ENCODE measurements around the gene FAM193A.

DNA sequence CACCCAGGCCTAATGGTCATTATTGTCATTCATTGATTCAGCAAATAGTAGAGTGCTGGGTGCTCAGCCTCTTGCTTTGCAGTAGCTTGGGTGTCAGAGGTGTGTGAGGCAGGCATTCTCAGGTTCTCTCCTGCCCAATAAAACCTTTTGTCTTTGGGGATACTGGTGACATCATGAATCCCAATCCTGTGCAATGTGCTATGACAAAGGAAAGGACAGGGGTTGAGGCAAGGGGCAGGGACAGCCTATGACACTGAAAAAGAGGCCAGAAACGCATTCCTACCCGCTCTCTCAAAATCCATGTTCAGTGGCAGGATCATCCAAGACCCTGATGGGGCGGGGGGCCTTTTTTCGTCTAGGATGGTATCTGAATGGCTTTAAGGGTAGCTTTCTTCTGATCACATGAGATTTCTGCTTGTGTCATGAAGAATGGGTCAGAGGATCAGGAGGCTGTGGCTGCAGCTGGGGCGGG lies 1.5 kb upstream of the FAM193A start:
- TF ChIP-seq POLR2A (IDR thresholded peaks at IDR 0.05) (no peak), CTCF (IDR thresholded peaks at IDR 0.05) (no peak)

All from right lobe of liver (tissue), 4 donors.